Measurements from ENCODE around the gene SMAD7. TPM values are rescaled to one million over a fixed set of nuclear protein-coding genes. Genes with fewer than 3 reads are reported as not detected.

Gene SMAD7
- total RNA-seq, 1 donor from 2014 or later, result 42.4 TPM

DNA sequence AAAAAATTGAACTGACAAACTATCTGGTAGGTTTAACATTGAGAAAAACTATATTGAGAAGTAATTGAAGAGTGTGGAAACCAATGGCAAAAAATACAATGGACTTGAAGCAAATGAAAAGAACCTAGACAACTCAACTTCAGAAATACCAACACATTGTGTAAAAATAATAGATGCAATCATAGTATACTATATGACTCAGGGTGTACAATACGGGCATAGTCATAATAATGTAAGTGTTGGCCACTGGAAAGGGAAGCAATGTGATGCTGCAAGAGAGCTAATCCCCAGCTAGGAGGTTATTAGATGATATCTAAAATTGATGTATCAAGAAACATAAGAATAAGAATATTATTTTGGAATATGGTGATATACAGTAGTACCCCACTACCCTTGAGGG, 45.3 kb downstream of the SMAD7 start:
- intact Hi-C loops (cut with DNase I), result no loop called here
- no peak for DNase-seq (ENCODE audit: low spot score)

DNA sequence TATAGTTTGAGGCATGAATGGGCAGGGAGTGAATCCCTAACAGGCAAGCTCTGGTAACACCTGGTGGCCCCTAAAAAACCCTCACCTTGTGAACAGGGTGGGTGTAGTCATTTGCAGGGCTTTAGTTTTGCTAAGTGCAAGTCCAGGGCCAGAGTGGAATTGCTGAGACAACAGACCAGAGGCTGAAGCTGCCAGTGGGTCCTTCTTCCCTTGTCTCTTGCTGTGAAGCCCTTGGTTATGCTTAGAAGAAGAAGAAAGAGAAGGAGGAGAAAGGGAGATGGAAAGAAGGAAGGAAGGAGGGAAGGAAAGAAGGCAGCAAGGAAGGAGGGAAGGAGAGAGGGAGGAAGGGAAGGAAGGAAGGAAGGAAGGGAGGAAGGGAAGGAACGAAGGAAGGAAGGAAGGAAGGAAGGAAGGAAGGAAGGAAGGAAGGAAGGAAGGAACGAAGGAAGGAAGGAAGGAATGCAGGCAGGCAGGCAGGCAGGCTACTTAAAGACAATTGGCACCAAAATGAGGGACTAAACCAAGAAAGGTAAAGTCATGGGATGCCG, 45.8 kb downstream of the SMAD7 start:
- intact Hi-C loops (cut with DNase I), result no loop called here
- DNase-seq (ENCODE audit: low spot score), result peak; percentile 19

DNA sequence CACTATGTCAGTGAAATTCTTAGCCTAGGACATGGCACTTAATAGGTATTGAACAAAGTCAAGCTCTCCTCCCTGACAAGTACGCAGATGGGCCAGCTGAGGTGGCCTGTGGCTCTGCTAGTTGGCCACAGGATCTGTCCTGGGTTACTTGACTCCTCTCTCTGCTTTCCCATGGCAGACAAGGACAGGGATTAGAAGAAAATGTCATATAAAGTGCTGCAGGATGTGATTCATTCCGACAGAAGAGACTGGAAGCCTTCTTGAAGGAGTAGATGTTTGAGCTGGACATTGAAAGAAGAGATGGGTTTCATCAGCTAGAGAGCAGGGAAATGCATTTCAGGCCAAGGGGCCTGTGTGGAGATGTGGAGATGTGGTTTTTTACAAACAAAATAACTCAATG, 46.7 kb downstream of the SMAD7 start:
- intact Hi-C loops (cut with DNase I), result no loop called here
- peak; percentile 29 for DNase-seq (ENCODE audit: low spot score)

DNA sequence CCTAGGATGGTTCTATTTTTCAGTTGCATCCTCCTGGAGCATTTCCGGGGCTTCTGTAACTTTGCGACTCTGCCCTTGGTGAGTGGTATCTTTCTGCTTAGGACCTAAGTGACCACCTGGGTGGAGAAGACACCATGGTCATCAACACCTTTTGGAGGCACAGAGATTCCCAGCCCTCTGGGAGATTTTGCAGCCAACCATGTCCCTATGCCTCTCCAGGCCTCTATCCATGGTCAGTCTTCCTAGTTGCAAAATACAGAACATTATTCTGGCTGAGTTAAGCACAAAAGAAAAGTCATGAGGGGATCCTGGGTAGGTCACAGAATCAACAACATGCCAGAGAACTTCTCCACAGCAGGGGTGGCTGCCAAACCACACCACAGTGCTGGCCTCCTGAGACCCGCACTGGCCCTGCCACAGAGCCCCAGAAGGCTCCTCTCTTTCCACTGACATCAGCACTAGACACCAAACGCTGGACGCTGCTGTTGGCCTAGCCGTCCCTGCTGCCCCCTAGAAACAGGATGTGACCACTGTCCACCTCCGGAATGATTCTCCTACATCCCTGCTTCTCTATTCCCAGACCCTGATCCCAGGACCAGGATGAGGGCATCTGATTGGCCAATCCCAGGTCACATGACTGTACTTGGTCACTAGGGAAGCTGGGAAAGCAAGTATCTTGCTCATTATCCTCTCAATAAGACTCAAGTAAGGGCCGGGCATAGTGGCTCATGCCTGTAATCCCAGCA, 47.7 kb downstream of the SMAD7 start:
- intact Hi-C loops (cut with DNase I), result no loop called here
- DNase-seq (ENCODE audit: low spot score), result peak; percentile 82

DNA sequence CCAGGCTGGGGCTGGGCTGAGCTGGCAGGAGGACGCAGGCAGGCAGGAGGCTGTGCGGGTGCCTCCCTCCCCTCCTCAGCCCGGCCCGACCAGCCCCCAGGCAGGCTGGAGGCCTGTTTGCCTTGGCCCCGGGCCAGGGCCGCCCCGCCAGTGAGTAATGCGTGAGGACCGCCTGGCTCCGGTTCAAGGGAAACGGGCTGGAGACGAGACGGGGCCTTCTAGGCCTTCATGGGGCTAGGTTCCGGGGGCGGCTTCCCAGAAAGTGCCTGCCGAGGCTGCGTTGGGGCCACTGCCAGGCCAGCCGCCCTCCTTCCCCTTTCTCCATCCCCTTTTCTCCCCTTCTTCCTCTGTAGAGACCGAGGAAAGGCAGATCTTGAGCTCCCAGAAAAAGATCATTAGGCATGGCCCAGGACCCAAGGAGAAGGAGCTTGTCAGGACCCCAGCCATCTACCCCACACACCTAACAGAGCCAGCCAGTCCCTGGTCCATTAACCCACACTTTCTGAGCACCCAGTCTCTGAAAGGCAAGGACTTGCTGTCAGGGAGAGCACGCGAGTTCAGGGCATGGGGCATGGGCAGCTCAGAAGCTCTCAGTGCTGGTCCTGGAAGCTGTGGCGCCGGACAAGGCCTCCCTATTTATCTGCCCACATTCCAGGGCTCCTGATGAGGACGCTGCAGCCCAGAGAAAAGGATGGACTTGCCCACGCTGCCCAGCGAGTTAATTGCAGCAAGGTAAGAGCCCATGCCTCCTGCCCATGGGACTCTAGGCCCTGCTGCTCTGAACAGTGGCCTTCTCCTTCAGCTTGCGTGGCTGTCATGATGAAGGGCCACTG, 48.5 kb downstream of the SMAD7 start:
- intact Hi-C loops (cut with DNase I), result no loop called here

DNA sequence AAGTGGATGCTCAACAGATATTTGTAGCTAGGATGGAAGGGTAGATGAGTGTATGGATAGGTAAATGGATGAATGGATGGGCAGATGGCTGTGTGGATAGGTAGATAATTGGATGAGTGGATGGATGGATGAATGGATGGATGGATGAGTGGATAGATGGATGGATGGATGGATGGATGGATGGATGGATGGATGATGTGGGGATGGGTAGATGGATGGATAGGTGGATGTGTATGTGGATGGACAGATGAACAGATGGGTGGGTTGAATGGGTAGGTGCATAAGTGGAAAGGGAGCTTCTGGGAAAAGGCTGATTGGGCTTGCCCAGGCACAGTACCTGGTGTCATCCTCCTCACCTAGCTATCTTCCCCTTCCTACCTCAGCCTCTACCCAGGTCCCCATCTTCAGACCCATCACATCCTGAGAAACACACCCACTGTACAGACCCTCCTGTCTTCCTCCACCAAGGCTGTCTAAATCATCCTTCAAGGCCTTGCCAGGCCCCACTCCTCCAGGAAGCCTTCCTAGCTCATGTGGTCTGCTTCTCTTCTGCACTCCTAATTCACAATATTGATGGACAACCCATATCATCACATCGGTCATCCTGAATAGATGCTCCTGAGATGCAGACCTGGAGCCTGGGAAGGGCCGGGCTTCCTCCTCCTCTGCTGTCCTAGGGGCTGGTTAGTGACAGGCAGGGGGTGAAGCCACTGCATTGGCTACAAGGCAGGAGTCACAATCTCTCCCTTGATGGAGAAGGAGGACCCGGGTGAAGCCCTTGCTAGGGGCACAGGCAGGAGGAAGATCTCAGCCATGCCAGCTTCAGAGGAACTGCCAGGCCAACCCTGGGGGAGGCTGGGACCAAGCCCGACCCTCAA, 49.4 kb downstream of the SMAD7 start:
- intact Hi-C loops (cut with DNase I), result no loop called here

More for the DNA sequence above, 48.5 kb downstream of the SMAD7 start:
- peak; percentile 91 for DNase-seq (ENCODE audit: low spot score)

DNA sequence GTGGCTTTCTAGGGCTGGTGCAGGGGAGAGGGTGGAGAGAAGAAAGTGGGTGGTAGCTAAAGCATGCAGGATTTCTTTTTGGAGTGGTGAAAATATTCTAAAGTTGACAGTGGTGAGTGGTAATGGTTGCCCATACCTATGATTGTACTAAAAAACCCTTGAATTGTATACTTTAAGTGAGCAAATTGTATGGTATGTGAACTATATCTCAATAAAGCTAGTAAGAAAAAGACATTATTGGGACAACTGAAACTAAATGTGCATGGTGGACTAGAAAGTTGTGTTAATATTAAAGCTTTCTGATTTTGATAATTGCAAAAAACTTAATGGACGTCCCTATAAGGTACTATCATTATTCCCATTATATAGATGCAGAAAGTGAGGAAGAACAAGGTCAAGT, 50.3 kb downstream of the SMAD7 start:
- intact Hi-C loops (cut with DNase I), result no loop called here
- no peak for DNase-seq (ENCODE audit: low spot score)

More for the DNA sequence above, 49.4 kb downstream of the SMAD7 start:
- peak; percentile 5 for DNase-seq (ENCODE audit: low spot score)

DNA sequence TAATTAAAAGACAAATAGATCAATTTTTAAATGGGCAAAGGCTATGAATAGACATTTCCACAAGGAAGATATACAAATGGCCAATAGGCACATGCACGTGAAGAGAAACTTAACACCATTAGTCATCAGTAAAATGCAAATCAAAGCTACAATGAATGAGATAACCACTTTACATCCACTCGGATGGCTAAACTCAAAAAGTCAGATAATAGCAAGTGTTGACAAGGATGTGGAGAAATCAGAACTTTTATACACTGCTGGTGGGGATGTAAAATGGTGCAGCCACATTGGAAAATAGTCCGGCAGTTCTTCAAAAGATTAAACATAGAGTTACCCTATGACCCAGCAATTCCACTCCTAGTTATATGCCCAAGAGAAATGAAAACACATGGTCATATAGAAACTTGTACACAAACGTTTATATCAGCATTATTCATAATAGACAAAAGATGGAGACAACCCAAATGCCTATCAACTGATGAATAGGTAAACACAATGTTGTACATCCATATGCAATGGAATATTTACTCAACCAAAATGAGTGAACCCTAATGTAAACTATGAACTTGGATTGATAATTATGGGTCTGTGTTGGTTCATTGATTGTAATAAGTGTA, 51.1 kb downstream of the SMAD7 start:
- DNase-seq (ENCODE audit: low spot score), result peak; percentile 7
- intact Hi-C loops (cut with DNase I), result no loop called here

DNA sequence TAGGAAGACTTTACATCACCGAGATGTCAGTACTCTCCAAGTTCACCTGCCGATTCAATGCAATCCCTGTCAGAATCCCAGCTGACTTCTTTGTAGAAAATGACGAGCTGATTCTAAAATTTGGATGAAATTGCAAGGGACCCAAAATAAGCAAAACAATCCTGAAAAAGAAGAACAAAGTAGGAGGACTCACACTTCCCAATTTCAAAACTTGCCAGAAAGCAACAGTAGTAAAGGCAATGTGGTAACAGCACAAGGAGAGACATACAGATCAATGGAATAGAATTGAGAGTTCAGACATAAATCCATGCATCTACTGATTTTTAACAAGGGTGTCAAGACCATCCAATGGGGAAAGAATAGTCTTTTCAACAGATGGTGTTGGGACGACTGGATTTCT, 52.2 kb downstream of the SMAD7 start:
- DNase-seq (ENCODE audit: low spot score), result no peak
- intact Hi-C loops (cut with DNase I), result no loop called here

DNA sequence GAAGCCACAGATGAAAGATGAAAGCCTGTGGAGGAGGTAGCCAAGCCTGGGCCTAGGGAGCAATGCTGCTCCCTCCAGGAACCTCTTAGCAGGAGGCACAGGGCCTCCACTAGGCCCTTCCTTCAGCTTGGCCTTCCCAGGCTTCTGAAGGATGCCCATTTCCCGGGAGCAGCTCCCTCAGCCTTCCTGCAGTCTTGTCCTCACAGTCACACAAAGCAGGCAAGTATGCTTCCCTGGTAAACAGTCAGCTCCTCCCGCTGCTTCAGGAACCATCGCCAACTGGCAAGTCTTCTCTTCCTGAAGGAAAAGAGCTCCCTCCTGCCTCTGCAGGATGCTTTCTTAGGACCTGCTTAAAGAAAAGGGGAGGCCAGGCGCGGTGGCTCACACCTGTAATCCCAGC, 53.2 kb downstream of the SMAD7 start:
- intact Hi-C loops (cut with DNase I), result no loop called here
- DNase-seq (ENCODE audit: low spot score), result peak; percentile 70

DNA sequence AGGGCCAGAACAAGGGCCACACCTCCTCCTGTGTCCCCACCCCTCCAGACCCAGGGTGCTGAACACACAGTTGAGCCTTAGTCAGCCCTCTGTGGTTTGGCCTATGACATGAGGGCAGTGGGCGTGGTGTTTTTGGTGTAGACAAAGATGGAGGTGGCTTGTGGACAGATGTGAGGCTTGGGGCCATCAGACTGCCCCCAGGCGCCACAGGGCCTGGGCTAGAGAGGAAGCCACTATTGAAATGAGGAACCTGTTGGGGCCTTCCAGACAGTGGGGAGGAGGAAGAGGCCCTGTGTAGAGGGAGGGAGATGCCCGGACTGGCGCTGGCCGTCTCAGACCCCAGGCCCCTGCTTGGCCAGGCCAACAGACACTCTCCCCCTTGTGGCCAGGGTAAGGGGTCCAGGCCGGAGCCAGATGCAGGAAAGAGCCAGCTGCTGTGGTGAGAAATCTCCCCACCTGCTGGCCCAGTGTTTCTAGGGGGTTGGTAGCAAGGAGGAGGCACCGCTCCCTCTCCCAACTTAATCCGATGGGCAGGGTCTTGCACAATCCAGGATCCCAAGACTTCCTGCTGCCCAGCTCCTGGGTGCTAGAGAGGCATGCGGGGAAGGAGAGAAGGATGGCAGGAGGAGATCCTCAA, 53.8 kb downstream of the SMAD7 start:
- peak; percentile 86 for DNase-seq (ENCODE audit: low spot score)
- intact Hi-C loops (cut with DNase I), result no loop called here

DNA sequence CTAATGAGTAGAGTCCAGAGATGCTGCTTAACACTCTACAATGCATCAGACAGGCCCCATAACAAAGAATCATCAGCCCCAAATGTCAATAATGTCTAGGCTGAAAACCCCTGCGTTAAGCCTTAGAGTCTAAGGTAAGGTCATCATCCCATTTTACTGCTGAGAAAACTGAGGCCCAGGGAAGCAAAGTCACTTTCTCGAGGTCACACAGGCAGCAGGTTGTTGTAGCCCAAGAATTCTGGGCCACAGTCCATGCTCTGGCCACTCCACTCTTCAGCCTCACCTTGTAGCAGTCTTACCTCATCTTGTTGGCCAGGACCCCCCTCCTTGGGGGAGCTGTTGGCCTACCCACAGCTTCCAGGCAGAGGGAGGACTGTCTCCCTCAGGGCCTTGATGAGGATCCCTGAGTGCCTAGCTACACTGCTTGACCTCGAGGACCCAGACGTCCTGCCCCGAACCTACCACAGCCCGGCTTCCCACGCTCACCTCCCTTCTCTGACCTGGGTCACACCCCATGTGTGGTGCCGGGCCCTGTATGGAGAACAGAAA, 54.4 kb downstream of the SMAD7 start:
- intact Hi-C loops (cut with DNase I), result no loop called here
- no peak for DNase-seq (ENCODE audit: low spot score)

DNA sequence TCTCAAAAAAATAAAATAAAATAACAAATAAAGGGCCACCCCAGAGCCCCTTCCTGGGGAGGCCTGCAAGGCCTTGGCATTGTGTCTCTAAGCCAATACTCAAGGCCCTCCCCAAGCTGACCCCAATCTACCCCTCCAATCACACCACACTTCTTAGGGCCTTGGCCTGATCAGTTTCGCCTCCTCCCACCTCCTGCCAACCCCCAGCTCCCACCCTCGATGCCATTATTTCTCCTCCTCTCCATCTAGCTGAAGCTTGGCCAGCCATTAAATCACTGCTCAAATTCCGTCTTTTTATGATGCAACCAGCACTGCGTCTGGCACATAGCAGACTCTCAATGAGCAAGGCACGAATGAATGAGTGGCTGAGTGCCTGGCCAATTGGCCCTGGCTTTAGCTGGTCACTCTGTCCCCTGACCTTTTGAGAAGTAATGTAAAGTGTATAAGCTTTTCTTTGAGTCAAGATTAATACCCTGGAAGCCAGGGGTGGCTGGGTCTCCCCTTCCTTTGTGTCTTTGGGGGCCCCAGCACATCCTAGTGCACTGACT, 55.9 kb downstream of the SMAD7 start:
- intact Hi-C loops (cut with DNase I), result no loop called here
- DNase-seq (ENCODE audit: low spot score), result peak; percentile 51

DNA sequence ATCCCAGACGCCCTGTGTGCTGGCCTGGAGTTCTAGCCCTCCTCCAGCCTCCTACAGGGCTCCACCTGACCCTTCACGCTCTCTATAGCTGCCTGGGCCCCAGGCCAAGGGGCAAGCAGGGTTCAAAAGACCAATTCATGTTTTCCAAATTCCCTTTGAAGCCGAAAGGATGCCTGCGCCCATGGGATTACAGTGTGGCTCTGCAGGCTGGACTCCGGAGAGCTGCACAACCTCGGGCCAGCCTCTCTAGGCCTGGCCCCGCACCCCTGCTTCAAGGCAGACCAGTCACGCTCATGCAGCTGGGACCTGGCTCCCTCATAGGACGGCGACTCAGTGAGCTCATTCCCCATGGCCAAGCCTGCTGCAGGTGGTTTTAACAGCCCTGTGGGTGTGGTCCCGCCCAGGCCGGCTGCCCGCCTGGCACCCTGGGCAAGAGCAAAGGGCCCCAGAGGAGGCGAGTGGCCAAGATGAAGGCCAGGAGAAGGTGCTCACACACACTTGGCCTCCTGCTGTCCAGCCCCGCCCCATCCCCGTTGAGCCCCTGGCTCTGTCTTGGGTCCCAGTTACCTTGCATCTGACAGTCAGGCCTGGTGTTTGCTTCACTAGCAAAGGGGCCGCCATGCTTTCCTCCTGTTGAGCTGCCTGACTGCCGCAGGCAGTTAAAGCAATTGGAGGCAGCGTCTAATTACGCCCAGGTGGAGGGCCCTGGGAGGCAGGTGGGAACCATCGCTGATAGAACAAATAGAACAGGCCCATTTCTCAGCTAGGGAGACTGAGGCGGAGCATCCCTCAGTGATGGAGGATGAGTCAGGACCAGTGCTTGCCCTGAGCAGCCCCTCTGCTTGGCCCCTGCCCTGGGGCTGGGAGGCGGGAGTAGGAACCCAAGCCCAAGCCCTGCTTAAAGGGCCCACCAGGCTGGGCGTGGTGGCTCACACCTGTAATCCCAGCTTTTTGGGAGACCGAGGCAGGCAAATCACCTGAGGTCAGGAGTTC, 56.9 kb downstream of the SMAD7 start:
- intact Hi-C loops (cut with DNase I), result no loop called here
- DNase-seq (ENCODE audit: low spot score), result peak; percentile 68

DNA sequence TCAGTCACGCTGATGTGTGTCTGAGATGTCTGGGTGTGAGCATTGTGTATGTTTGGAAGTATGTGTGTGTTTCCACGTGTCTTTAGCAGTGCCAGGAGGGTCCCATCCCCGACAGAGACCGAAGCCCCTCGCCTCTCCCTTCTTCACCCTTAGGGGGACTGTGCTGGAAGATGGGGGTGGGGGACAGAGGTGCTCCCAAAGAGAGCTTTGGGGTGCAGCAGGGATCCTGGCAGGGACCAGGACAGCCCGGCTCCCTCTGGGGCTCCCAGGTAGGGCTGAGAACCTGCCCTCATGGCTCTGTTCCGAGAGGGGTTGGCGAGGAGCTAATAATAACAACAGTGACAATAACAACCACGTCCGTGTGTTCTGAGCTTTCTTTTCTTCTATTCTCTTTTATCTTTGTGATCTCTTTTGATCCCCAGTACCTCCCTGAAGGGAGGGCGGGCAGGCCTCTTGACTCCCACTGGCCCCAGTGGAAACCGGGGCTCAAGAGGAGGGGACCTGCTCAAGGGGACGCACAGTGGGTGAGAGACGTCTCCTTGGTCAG, 57.6 kb downstream of the SMAD7 start:
- intact Hi-C loops (cut with DNase I), result no loop called here
- DNase-seq (ENCODE audit: low spot score), result peak; percentile 49

DNA sequence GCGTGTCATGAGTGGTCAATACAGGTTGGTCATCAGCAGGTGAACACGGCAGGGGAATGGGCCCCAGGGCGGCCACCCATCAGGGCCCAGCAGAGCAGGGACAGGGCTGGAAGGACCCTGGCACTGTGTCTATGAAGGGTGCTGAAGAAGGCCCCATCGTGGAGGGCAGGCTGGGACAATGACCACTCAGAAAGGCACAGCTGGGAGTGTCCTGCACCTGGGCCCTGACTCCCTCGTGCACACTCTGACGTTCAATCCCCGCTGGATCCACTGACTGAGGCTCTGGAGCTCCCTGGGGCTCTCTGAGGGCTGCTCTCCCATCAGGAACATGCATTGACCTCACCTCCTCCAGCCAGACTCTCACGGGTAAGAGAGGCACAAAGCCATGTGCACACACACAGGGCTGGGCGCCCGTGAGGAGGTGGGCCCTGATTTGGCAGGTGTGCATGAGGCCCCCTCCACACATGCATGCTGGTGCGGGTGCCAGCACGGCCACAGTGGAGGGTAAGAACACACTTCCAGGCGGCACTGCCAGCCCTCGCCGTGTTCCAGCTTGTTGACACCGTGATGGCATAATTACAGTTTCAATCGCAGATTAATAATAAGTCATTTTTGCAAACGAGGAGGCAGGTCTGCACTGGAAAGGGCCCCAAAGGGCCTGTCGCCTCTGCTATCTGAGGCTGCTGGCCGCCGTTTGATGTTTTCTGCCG, 58.5 kb downstream of the SMAD7 start:
- intact Hi-C loops (cut with DNase I), result no loop called here
- DNase-seq (ENCODE audit: low spot score), result peak; percentile 53
